HepG2 (cell line): Measurements from ENCODE around the gene PARP14. TPM values are rescaled to one million over a fixed set of nuclear protein-coding genes. Genes with fewer than 3 reads are reported as not detected.

Experiments used
- CCDC6 ChIP-seq: sonication (generic); formaldehyde crosslinking; IDR thresholded peaks from 2 replicates; pipeline ENCODE4 v1.8.1; 2022; ENCODE audit warnings: mild to moderate bottlenecking, missing genetic modification reagents, moderate library complexity
- GABPB1 ChIP-seq: IDR thresholded peaks from 2 replicates; pipeline ENCODE4 v1.6.1; 2016; ENCODE audit warnings: mild to moderate bottlenecking, missing genetic modification reagents, moderate library complexity, missing compliant biosample characterization
- HOXA5 ChIP-seq: sonication (generic); formaldehyde crosslinking; IDR thresholded peaks from 2 replicates; pipeline ENCODE4 v1.4.0; 2020; ENCODE audit warnings: missing genetic modification reagents
- PHF8 ChIP-seq: sonication (generic); formaldehyde crosslinking; IDR thresholded peaks from 2 replicates; pipeline ENCODE4 v1.5.0; 2020; ENCODE audit warnings: missing genetic modification reagents
- SRSF1 ChIP-seq: fragments of 200-400 bp; formaldehyde crosslinking; optimal IDR thresholded peaks from 2 replicates; pipeline ENCODE3; 2017; ENCODE audit warnings: mild to moderate bottlenecking, low read depth, low read length, moderate library complexity
- TBX3 ChIP-seq: fragments of 450-650 bp; IDR thresholded peaks from 2 replicates; pipeline ENCODE4 v1.6.1; 2017; ENCODE audit warnings: antibody characterized with exemption, mild to moderate bottlenecking, inconsistent platforms, borderline replicate concordance
- TCF7 ChIP-seq: sonication (generic); IDR thresholded peaks from 2 replicates; pipeline ENCODE4 v1.6.1; 2016; ENCODE audit warnings: antibody characterized with exemption, low read depth
- ZZZ3 ChIP-seq: sonication (generic); formaldehyde crosslinking; IDR thresholded peaks from 2 replicates; pipeline ENCODE4 v1.4.0; 2020; ENCODE audit warnings: missing genetic modification reagents, mild to moderate bottlenecking, borderline replicate concordance
- polyA plus RNA-seq, 8 experiments: library from polyadenylated mRNA; depleted of rRNA in 3 of 8; stranded (reverse) in 7 of 8; unstranded in 1 of 8; fragments of >200 nt; fragmentation: Illumina TruSeq in 4 of 8; extraction: Trizol in 4 of 8; gene quantifications; 2 replicates each; pipeline versions ENCODE4 v1.2.1 to v1.2.3, GENCODE V29; 2011 to 2016; ENCODE audit warnings: low read depth in 4 of 8, missing spikeins in 1 of 8, mixed read lengths in 1 of 8; ENCODE audit not compliant: insufficient read depth in 1 of 8
- total RNA-seq, 5 experiments: library from RNA; depleted of rRNA; stranded (reverse); fragments of >200 nt; fragmentation: Illumina TruSeq; extraction: Trizol; gene quantifications; 2 replicates each; pipeline ENCODE4 v1.2.3, GENCODE V29; 2016; ENCODE audit warnings: low read depth in 1 of 5
- TF ChIP-seq, protein P1 (sequence below): sonication (generic); formaldehyde crosslinking; IDR thresholded peaks from 2 replicates; pipeline ENCODE4 v1.5.1; 2020; ENCODE audit warnings: mild to moderate bottlenecking, missing genetic modification reagents, moderate library complexity
- TF ChIP-seq, protein P2 (sequence below): sonication (generic); formaldehyde crosslinking; IDR thresholded peaks from 2 replicates; pipeline ENCODE4 v1.4.0; 2020; ENCODE audit warnings: missing genetic modification reagents
- TF ChIP-seq, protein P3 (sequence below): sonication (generic); formaldehyde crosslinking; IDR thresholded peaks from 2 replicates; pipeline ENCODE4 v1.5.0; 2020; ENCODE audit warnings: mild to moderate bottlenecking, missing genetic modification reagents, borderline replicate concordance
- TF ChIP-seq, protein P4 (sequence below): sonication (generic); formaldehyde crosslinking; IDR thresholded peaks from 2 replicates; pipeline ENCODE4 v1.5.0; 2020; ENCODE audit warnings: mild to moderate bottlenecking, missing genetic modification reagents, moderate library complexity

PARP14 gene
- total and polyA plus RNA-seq, 2 of the 13 experiments (the other 11 are each of a cell fraction or from before 2014, with no cell fraction given), result 9.0 to 19.1 TPM

DNA sequence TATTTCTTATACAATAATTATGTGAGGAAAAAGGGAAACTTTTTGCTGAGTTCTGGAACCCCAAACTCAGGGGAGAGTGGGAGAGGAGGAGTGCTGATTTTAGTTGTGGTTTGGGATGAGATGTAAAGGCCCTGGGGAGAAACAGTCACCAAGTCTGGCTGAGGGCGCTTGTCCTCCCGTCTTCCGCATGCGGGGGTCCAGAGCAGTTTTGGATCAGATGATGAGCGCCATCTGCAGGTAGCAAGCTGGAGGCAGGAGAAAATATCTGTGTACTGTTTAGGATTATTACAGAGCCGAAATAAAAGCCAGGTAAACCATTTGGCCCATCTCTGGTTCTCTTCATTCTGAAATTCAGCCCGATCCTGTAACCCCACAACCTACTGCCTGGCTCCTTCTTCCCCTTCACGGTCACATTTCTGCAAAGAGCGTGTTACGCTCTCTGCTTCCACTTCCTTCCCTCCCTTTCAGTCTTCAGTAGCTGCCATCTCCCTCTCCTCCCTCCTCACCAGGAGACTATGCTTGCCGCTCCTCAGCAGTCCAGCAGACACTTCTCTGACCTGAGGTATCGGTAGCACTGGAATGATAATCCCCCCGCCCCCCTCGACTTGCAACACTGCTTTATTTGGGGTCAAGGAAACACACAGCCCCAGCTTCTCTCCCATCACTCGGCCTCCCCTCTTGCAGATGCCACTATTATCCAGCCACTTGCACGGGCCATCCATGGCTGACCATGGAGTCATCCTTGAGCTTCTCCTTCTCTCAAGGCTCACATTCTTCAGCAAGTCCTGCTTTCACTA, 1.4 kb upstream of the PARP14 start (continued):
- TF ChIP-seq, protein P1, sequence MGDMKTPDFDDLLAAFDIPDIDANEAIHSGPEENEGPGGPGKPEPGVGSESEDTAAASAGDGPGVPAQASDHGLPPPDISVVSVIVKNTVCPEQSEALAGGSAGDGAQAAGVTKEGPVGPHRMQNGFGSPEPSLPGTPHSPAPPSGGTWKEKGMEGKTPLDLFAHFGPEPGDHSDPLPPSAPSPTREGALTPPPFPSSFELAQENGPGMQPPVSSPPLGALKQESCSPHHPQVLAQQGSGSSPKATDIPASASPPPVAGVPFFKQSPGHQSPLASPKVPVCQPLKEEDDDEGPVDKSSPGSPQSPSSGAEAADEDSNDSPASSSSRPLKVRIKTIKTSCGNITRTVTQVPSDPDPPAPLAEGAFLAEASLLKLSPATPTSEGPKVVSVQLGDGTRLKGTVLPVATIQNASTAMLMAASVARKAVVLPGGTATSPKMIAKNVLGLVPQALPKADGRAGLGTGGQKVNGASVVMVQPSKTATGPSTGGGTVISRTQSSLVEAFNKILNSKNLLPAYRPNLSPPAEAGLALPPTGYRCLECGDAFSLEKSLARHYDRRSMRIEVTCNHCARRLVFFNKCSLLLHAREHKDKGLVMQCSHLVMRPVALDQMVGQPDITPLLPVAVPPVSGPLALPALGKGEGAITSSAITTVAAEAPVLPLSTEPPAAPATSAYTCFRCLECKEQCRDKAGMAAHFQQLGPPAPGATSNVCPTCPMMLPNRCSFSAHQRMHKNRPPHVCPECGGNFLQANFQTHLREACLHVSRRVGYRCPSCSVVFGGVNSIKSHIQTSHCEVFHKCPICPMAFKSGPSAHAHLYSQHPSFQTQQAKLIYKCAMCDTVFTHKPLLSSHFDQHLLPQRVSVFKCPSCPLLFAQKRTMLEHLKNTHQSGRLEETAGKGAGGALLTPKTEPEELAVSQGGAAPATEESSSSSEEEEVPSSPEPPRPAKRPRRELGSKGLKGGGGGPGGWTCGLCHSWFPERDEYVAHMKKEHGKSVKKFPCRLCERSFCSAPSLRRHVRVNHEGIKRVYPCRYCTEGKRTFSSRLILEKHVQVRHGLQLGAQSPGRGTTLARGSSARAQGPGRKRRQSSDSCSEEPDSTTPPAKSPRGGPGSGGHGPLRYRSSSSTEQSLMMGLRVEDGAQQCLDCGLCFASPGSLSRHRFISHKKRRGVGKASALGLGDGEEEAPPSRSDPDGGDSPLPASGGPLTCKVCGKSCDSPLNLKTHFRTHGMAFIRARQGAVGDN (CRISPR knock-in tag), result no peak; the same call in 1 of the 2 replicates
- TF ChIP-seq TBX3 (no peak), TCF7 (no peak), GABPB1 (0 out of 2 replicates have a peak, but pooled peaks have one; percentile 10), SRSF1 (no peak), CCDC6 (CRISPR knock-in tag) (no peak), PHF8 (CRISPR knock-in tag) (peak; percentile 39; the same call in 1 of the 2 replicates), HOXA5 (CRISPR knock-in tag) (no peak), ZZZ3 (CRISPR knock-in tag) (no peak)
- TF ChIP-seq, protein P2, sequence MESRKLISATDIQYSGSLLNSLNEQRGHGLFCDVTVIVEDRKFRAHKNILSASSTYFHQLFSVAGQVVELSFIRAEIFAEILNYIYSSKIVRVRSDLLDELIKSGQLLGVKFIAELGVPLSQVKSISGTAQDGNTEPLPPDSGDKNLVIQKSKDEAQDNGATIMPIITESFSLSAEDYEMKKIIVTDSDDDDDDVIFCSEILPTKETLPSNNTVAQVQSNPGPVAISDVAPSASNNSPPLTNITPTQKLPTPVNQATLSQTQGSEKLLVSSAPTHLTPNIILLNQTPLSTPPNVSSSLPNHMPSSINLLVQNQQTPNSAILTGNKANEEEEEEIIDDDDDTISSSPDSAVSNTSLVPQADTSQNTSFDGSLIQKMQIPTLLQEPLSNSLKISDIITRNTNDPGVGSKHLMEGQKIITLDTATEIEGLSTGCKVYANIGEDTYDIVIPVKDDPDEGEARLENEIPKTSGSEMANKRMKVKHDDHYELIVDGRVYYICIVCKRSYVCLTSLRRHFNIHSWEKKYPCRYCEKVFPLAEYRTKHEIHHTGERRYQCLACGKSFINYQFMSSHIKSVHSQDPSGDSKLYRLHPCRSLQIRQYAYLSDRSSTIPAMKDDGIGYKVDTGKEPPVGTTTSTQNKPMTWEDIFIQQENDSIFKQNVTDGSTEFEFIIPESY (CRISPR knock-in tag), result 0 out of 2 replicates have a peak, but pooled peaks have one; percentile 20
- TF ChIP-seq, protein P3, sequence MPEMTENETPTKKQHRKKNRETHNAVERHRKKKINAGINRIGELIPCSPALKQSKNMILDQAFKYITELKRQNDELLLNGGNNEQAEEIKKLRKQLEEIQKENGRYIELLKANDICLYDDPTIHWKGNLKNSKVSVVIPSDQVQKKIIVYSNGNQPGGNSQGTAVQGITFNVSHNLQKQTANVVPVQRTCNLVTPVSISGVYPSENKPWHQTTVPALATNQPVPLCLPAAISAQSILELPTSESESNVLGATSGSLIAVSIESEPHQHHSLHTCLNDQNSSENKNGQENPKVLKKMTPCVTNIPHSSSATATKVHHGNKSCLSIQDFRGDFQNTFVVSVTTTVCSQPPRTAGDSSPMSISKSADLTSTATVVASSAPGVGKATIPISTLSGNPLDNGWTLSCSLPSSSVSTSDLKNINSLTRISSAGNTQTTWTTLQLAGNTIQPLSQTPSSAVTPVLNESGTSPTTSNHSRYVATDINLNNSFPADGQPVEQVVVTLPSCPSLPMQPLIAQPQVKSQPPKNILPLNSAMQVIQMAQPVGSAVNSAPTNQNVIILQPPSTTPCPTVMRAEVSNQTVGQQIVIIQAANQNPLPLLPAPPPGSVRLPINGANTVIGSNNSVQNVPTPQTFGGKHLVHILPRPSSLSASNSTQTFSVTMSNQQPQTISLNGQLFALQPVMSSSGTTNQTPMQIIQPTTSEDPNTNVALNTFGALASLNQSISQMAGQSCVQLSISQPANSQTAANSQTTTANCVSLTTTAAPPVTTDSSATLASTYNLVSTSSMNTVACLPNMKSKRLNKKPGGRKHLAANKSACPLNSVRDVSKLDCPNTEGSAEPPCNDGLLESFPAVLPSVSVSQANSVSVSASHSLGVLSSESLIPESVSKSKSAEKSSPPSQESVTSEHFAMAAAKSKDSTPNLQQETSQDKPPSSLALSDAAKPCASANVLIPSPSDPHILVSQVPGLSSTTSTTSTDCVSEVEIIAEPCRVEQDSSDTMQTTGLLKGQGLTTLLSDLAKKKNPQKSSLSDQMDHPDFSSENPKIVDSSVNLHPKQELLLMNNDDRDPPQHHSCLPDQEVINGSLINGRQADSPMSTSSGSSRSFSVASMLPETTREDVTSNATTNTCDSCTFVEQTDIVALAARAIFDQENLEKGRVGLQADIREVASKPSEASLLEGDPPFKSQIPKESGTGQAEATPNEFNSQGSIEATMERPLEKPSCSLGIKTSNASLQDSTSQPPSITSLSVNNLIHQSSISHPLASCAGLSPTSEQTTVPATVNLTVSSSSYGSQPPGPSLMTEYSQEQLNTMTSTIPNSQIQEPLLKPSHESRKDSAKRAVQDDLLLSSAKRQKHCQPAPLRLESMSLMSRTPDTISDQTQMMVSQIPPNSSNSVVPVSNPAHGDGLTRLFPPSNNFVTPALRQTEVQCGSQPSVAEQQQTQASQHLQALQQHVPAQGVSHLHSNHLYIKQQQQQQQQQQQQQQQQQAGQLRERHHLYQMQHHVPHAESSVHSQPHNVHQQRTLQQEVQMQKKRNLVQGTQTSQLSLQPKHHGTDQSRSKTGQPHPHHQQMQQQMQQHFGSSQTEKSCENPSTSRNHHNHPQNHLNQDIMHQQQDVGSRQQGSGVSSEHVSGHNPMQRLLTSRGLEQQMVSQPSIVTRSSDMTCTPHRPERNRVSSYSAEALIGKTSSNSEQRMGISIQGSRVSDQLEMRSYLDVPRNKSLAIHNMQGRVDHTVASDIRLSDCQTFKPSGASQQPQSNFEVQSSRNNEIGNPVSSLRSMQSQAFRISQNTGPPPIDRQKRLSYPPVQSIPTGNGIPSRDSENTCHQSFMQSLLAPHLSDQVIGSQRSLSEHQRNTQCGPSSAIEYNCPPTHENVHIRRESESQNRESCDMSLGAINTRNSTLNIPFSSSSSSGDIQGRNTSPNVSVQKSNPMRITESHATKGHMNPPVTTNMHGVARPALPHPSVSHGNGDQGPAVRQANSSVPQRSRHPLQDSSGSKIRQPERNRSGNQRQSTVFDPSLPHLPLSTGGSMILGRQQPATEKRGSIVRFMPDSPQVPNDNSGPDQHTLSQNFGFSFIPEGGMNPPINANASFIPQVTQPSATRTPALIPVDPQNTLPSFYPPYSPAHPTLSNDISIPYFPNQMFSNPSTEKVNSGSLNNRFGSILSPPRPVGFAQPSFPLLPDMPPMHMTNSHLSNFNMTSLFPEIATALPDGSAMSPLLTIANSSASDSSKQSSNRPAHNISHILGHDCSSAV, result no peak
- TF ChIP-seq, protein P4, sequence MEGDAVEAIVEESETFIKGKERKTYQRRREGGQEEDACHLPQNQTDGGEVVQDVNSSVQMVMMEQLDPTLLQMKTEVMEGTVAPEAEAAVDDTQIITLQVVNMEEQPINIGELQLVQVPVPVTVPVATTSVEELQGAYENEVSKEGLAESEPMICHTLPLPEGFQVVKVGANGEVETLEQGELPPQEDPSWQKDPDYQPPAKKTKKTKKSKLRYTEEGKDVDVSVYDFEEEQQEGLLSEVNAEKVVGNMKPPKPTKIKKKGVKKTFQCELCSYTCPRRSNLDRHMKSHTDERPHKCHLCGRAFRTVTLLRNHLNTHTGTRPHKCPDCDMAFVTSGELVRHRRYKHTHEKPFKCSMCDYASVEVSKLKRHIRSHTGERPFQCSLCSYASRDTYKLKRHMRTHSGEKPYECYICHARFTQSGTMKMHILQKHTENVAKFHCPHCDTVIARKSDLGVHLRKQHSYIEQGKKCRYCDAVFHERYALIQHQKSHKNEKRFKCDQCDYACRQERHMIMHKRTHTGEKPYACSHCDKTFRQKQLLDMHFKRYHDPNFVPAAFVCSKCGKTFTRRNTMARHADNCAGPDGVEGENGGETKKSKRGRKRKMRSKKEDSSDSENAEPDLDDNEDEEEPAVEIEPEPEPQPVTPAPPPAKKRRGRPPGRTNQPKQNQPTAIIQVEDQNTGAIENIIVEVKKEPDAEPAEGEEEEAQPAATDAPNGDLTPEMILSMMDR, result peak; percentile 88
